ENCODE results near the gene OR11L1.

OR11L1 gene

GRCh38 chr1:247841796-247842195 is at the start of gene OR11L1:
TSS of gene OR11L1 (minus strand) at chr1:247841896. CDS start at chr1:247841896, 0 bp downstream.
- Histone ChIP-seq H3K27me3 (replicated peaks; ENCODE audit: control insufficient read depth, insufficient read depth, low read length) (no peaks in the 10 kb centered on the region), H3K4me3 (replicated peaks; ENCODE audit: low read depth, low read length) (no peak within 1 kb of the TSS), H3K36me3 (ENCODE audit: control insufficient read depth, insufficient read depth, low read length) (no peaks in the 10 kb centered on the region)
- TF ChIP-seq CTCF (IDR thresholded peaks at IDR 0.05; ENCODE audit: insufficient read depth, low read length, poor library complexity, severe bottlenecking): no peak
- DNase-seq (ENCODE audit: extremely low read depth, insufficient read length): no peak

- no peak for TF ChIP-seq CTCF (IDR thresholded peaks at IDR 0.05; ENCODE audit: insufficient read depth, low read length, poor library complexity, severe bottlenecking)
- DNase-seq (ENCODE audit: extremely low read depth, insufficient read length): no peak
- no peak overlapping the region for H3K4me3 ChIP-seq (replicated peaks; ENCODE audit: low read depth, low read length)
- no peaks in the 10 kb centered on the region for H3K27me3 ChIP-seq (replicated peaks; ENCODE audit: control insufficient read depth, insufficient read depth, low read length)
- H3K36me3 ChIP-seq (ENCODE audit: control insufficient read depth, insufficient read depth, low read length): no peaks in the 10 kb centered on the region
Measured at GRCh38 chr1:247884797-247885413, 43.2 kb upstream of the OR11L1 start.

GRCh38 chr1:247883346-247883745 is 41.6 kb upstream of the OR11L1 start:
- H3K4me3 ChIP-seq (replicated peaks; ENCODE audit: low read depth, low read length): no peak overlapping the region
- no peaks in the 10 kb centered on the region for H3K27me3 ChIP-seq (replicated peaks; ENCODE audit: control insufficient read depth, insufficient read depth, low read length)
- TF ChIP-seq CTCF (IDR thresholded peaks at IDR 0.05; ENCODE audit: insufficient read depth, low read length, poor library complexity, severe bottlenecking): no peak
- no peaks in the 10 kb centered on the region for H3K36me3 ChIP-seq (ENCODE audit: control insufficient read depth, insufficient read depth, low read length)
- no peak for DNase-seq (ENCODE audit: extremely low read depth, insufficient read length)

- no peaks in the 10 kb centered on the region for H3K36me3 ChIP-seq (ENCODE audit: control insufficient read depth, insufficient read depth, low read length)
- no peak for TF ChIP-seq CTCF (IDR thresholded peaks at IDR 0.05; ENCODE audit: insufficient read depth, low read length, poor library complexity, severe bottlenecking)
- no peak for DNase-seq (ENCODE audit: extremely low read depth, insufficient read length)
- no peak overlapping the region for H3K4me3 ChIP-seq (replicated peaks; ENCODE audit: low read depth, low read length)
- H3K27me3 ChIP-seq (replicated peaks; ENCODE audit: control insufficient read depth, insufficient read depth, low read length): no peaks in the 10 kb centered on the region
Measured at GRCh38 chr1:247865416-247865815, 23.7 kb upstream of the OR11L1 start.

GRCh38 chr1:247864644-247865043 is 22.9 kb upstream of the OR11L1 start:
- TF ChIP-seq CTCF (IDR thresholded peaks at IDR 0.05; ENCODE audit: insufficient read depth, low read length, poor library complexity, severe bottlenecking): no peak
- no peaks in the 10 kb centered on the region for H3K27me3 ChIP-seq (replicated peaks; ENCODE audit: control insufficient read depth, insufficient read depth, low read length)
- no peak for DNase-seq (ENCODE audit: extremely low read depth, insufficient read length)
- H3K4me3 ChIP-seq (replicated peaks; ENCODE audit: low read depth, low read length): no peak overlapping the region
- no peaks in the 10 kb centered on the region for H3K36me3 ChIP-seq (ENCODE audit: control insufficient read depth, insufficient read depth, low read length)

- no peak for DNase-seq (ENCODE audit: extremely low read depth, insufficient read length)
- H3K27me3 ChIP-seq (replicated peaks; ENCODE audit: control insufficient read depth, insufficient read depth, low read length): no peaks in the 10 kb centered on the region
- no peak for TF ChIP-seq CTCF (IDR thresholded peaks at IDR 0.05; ENCODE audit: insufficient read depth, low read length, poor library complexity, severe bottlenecking)
- no peaks in the 10 kb centered on the region for H3K36me3 ChIP-seq (ENCODE audit: control insufficient read depth, insufficient read depth, low read length)
- H3K4me3 ChIP-seq (replicated peaks; ENCODE audit: low read depth, low read length): no peak overlapping the region
Measured at GRCh38 chr1:247862756-247863155, 21.1 kb upstream of the OR11L1 start.

Measured in GM06990 (cell line).